Keratinocyte (primary cell): ENCODE measurements around the gene RCOR3.
A peak's percentile ranks its signal among the peaks of the same experiment; 100 is the strongest.

Experiments used
- CTCF ChIP-seq, 3 experiments: IDR thresholded peaks in 1 of 3; conservative IDR thresholded peaks in 1 of 3; optimal IDR thresholded peaks in 1 of 3; 2 replicates in 2 of 3; 3 replicates in 1 of 3; pipeline versions ENCODE3 to v1.5.1; 2011; ENCODE audit warnings: low read length in 3 of 3, mild to moderate bottlenecking in 3 of 3, moderate library complexity in 2 of 3, control low read depth in 1 of 3, inconsistent platforms in 1 of 3; ENCODE audit not compliant: insufficient read depth in 2 of 3; ENCODE audit errors: extremely low read depth in 1 of 3
- EZH2 ChIP-seq: IDR thresholded peaks from one replicate; pipeline ENCODE4 v1.6.1; 2012; ENCODE audit warnings: inconsistent platforms, mild to moderate bottlenecking, low read length, moderate library complexity

- TF ChIP-seq CTCF (optimal IDR thresholded peaks at IDR 0.05 in 1 of 3, IDR thresholded peaks at IDR 0.05 in 1 of 3, conservative IDR thresholded peaks at IDR 0.05 in 1 of 3; ENCODE audit: extremely low read depth in 1 of 3, insufficient read depth in 2 of 3, low read length in 3 of 3) (peak; percentile 84 to 97 (median 91)), EZH2 (no peak)
These were observed 64.2 kb downstream of the RCOR3 start for GRCh38 chr1:211323156-211324063.
